NCI-H2196 (cell line): ENCODE results near the gene HOXB7.

ENCODE experiments used
- DNase-seq: peaks from one replicate; lab custom pipeline; 2025; ENCODE audit not compliant: unreplicated experiment; lab: John Stamatoyannopoulos, UW

Gene HOXB7

DNA sequence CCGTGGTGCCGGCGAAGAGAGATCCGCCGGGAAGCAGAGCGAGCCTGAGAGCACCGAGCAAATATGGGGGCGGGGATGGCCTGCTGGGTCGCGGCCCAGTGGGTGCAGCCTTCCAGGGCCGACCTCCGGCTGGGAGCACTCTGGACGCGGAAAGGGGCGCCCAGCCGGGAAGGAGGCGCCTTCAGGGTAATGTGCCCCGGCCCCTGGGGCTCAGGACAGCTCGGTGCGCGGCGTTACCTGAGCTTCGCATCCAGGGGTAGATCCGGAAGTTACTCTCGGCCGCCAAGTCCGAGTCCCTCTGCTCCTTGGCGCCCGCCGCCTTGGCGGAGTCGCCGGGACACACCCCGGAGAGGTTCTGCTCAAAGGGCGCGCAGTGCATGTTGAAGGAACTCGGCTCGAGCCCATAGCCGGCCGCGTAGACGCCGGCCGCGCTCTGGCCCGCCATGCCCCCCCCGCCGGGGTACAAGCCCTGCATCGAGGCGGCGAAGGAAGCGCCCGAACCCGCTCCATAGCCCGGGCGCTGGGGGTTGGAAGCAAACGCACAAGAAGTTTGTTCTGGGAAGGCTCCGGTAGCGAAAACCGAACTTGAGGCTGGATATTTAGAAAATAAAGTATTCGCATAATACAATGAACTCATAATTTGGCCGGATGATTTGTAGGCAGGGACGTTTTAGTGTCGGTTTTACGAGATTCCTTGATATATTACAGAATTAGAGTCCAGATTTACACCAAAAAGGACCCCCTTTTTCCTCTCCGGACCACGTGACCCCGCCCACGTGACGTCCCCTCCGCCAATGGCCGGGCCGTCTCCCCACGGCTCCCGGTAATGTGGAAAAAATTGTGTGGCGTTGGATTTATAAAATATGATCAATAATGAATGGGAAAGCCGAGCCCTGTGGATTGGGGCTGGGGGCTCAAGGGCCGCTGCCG is at the start of gene HOXB7:
Gene HOXB7, minus strand, starts transcription at position 736 of the 930 bp plus-strand sequence. Its CDS starts 99 bp downstream, at position 637.
- DNase-seq, result peak; percentile 81

DNA sequence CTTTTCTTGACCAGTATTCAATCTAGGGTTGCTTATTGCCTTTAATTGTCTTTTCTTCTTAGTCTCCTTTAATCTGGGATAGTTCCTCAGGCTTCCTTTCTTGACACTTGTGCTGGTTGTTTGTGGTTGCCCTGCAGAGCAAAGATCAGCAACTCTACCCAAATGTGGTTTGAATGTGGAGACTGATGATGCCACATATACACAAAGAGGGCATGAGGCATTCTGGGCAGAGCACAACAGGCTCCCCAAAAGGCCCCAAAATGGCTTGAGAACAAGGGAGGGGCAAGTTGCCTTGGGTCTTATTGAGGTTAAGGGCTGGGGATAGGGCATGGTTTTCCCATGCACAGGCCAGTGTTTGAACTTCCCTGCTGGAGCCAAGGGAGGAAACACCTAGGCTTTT is 45.1 kb upstream of the HOXB7 start:
- DNase-seq, result no peak

DNA sequence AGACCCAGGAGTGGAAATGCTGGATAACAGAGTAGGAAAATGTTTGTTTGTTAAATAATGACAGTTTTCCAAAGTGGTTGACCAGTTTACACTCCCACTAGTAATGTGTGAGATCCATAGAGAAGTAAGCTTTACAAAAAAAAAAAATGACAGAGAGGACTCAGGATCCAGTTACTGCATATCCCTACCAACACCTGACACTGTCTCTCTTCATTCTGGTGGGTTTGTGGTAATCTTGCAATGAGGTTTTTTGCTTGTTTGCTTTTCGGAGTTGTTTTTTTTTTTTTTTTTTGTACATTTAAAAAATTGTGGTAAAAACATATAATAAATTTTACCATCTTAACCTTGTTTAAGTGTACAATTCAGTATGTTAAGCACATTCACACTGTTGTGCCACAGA is 38.9 kb upstream of the HOXB7 start:
- DNase-seq, result no peak

DNA sequence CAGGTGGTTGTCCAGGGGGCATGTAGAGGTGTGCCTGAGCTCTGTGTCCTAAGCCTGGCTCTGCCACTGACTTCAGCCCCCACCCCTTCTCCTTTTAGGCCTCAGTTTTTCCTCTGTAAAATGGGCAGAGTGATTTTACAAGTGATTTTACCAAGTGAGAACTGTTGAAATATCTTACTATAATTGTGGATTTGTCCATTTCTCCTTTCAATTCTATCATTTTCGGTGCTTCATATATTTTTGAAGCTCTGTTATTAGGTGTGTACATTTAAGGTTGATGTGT is 37.1 kb upstream of the HOXB7 start:
- no peak for DNase-seq

DNA sequence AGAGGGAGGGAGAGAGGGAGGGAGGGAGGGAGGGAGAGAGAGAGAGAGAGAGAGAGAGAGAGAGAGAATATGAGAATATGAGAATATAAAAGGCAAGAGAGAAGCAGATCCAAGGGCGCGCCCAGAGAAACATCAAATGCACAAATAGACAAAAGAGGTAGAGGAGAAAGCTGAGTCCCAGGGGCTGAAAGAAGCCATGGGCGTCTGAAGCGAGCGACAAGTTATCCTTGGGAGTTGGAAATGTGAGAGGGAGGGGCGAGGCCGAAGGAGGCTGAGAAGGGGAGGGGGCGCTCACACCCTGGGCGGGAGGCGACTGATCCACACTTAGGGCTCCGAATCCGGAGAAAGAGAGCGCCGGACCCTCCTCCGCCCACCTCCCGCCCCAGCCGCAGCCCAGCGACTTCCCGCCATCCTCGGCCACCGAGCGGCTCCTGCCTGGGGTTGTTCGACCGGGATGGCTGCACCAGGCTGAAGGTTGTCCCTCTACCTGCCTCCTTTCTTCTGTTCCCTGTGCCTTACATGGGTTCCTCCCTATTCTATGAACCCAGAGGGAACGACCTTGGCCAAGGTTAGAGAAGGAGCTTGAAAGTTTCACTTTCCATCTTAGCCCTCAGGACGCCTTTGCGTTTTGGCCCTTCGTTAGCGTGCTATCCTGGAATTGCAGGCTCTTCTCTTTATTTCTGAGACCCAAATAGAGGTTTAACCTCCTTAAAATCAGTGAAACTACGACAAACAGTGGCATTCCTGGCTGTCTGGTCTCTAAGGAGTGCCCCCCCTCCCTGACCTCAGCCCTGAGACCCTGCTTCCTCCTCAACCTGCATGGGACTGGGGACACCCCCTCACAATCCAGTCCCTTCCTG is 36.5 kb upstream of the HOXB7 start:
- no peak for DNase-seq

DNA sequence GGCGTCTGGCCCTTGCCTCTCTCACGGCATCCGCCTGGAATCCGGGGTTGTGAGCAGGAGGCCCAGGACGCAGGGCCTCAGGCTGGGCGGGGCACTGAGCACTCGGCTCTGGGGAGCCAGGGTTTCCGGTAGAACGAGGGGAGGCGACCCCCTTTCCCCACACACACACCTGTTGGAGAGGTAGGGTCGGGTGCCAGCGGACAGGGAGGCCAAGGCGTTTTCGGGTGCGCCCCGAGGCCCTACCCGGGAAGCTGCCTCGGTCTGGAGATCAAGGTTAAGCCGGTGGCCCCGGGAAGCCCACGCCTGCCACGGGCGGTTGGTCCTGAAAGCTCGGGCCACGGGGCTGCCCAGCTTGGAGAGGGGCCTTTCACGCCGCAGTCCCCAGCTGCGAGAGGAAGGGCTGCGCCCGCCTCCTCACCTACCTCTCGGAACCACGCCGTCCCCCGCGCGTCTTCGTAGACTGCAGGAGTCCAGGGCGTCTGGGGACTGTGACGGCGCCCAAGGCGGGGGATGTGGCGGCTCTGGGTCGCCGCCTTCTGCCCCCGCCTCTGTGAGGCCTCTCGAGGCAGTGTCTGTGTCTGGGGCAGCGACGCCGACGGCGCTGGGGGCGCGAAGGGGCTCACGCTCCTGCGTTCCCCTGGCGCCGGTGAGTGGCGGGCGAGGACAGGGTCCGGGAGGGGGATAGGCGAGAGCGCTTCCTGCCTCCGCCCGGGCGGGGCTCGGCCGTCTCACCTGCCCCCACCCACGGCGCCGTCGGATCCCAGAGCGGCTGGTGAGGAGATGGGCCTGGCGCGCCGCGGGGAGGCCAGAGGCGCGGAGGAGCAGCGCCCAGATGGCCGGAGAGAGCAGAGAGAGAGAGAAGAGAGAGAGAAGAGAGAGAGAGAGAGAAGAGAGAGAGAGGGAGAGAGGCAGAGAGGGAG is 35.6 kb upstream of the HOXB7 start:
- DNase-seq, result no peak

DNA sequence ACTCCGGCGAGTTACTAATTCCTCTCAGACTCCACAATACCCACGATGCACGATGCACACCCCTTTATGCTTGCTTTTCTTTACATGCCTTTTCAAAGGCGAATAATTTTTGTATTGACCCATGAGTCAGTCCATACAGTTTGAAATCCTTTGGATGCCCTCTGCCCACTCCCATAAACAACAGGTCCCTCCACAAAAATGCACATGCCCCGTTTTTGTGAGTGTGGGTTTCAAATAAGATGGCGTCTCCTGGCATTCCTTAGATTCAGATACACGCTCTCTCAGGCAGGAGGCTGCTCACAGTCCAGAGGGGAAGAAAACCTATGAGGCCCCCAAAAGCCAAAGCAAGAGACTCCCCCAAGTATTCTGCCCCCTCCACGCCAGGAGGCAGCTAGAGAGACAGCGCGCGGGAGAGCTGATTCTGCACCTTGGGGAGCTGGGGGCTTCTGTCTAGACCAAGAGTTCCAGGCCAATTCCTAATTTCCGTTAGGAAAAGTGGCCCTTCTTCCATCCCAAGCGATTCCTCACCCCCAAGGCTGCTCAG is 34.9 kb upstream of the HOXB7 start:
- no peak for DNase-seq

DNA sequence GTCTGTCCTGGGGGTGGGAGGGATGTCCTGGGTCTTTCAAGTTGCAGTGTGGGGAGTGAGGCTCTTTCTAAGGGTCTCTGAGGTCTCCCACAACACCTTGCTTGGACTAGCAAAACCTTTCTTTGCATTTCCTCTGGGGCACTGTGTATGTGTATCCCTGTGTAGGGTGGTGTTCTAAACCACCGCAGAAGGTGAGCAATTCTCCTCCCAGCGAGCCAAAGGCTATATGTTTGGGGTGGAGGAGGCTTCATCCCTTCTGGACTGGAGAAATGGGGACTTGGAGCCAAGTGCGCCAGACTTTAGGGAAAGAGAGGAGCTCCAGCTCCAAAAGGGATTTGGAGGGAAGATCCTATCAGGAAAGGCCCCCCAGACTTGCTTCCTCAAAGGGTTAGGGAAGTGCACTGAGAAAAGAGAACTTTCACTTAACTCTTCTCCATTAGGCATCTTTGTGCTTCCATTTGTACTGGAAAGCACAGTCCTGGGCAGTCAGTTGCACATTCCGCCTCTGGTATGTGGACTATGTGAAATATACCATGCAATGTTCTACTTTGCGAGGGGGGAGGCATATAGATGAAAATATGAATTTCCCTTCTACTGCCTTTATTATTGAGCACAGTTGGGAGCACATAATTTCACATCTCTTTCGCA is 34.2 kb upstream of the HOXB7 start:
- no peak for DNase-seq

DNA sequence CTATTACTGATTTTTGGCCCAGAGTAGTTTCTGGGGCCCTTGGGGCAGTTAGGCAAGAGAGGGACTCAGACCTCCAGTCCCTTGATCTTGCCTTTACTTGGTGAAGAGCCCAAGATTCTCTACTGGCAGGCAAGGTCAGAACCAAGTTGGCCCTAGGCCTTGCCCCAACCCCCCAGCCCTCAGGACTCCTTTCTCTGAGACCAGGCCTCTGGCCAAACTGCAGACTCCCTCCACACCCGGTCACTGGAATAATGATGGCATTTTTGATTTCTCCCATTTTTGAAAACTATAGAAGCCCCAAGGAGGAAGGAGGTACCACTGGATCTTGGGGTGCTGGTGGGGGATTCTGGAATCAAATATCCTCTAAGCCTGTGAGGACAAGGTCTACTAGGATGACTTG is 33.3 kb upstream of the HOXB7 start:
- no peak for DNase-seq

DNA sequence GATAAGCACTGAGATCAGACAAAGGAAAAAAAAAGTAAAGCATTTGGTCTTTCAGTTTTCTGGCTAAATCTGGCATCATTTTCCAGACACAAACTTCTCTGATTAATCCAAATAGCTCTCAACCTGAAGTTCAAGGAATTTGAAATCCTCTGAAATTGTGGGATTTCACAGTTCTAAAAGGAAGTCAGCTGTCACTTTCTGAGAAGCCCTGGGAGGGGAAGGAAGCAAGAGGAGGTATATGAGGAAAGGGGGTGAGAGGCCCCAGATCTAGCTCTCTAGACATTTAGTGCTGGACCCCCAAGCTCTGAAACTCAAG is 32.8 kb upstream of the HOXB7 start:
- DNase-seq, result no peak

DNA sequence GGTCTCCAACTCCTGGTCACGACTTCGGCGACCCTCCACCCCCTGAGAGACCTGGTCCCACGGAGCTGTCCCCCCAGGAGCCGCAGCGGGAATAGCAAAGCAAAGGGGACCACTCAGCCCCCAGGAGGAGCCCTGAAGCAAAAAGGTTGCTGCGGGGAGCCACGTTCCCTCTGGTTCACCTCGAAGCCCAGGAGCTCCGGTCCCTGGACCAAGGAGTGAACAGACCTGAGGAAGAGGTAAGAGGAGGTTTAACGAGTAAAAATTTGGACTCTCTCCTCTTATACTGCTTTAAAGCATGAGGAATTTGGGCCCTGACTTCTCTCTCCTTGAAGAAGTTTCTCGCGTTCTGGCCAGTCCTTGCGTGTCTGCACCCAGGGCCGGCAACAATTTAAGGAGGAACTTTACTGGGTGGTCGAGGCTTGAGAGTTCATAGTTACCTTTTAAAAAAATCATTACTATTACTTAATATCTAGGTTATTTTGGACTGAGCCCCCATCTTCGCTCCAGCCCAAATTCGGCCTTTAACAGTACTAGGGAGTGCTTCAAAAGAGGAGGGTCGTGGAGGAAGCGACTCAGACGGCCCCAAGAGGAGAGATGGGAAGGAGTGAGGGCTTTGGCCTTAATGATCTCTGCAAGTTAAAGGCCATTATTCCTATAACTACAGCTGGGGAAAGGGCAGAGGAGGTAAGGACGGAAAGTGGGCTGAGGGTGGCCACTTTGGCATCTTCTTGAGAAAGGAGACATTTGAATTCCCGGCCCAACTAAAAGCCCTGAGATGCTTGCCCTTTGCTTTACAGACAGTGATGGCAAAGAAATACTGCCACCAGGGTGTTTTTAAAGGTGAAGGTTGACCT is 32.3 kb upstream of the HOXB7 start:
- no peak for DNase-seq

DNA sequence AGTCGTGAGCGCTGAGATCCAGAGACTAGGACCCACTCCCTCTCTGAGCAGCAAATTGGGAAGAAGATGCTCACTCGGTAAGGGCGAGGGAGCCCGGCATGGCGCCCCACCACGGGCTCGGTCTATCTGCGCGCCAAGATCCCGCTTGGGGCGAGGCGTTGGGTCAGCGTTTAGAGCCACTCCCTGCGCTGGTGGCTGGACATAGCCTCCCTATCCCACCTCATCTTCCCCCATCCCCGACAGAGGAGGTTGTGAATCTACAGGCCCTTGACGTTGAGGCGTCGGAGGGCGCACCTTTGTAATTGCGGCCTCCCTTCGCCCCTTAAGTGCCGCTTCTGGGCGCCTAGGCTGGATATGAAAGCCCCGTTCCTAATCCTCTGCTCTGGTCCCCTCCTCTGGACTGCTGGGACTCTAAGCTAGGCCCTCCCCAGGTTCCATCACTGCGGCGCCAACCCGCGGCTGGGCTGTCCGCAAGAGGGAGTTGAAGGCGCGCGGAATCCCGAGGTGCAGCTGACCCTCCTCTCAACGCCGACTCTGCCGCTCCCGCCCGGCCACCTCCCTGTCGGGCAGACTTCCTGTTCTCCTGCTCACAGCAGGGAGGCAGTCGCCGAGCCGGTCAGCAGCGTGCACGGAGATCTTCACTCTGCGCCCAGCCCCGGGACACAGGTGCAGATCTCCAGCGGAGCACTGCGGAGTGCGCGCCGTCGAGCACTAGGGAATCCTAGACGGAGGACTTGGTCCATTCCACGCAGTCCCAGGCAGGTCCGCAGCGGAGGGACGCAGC is 31.4 kb upstream of the HOXB7 start:
- DNase-seq, result no peak

DNA sequence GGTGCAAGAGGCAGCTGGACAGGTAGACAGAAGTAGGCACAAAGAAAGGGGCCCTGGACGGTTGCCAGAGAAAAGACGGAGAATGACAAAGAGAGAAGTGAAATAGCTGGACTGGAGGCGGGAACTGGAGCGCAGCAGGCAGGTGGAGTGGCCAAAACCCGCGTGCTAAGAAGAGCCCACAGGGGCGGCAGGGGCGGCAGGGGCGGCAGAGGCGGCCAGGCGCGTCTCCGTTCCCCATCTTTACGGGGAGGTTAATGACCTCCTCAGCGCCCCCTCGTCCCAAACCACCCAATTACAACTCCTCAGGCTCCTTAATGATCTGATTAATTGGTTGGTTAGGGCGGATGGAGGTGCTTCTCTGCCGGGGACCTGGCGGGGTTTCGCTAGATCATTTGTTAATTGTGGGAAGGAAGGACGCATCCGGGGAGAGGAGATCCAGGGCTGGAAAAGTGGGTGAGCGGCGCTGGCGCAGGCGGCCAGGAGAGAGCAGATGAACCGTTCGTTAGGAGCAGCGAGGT is 30.8 kb upstream of the HOXB7 start:
- no peak for DNase-seq

DNA sequence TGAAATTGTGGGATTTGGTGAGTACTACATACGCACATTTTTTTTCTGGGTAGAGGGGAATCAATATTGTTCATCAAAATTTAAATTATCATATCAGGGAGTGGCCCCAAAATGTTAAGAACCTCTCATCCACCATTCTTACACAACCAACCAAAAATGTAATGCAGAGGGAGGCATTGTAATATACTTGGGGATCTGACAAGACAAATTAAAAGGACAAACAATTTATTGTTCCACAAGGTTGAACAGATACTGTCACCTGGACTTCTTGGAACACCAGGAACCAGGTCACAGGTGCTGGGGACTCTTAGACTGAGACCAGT is 30.0 kb upstream of the HOXB7 start:
- DNase-seq, result no peak

DNA sequence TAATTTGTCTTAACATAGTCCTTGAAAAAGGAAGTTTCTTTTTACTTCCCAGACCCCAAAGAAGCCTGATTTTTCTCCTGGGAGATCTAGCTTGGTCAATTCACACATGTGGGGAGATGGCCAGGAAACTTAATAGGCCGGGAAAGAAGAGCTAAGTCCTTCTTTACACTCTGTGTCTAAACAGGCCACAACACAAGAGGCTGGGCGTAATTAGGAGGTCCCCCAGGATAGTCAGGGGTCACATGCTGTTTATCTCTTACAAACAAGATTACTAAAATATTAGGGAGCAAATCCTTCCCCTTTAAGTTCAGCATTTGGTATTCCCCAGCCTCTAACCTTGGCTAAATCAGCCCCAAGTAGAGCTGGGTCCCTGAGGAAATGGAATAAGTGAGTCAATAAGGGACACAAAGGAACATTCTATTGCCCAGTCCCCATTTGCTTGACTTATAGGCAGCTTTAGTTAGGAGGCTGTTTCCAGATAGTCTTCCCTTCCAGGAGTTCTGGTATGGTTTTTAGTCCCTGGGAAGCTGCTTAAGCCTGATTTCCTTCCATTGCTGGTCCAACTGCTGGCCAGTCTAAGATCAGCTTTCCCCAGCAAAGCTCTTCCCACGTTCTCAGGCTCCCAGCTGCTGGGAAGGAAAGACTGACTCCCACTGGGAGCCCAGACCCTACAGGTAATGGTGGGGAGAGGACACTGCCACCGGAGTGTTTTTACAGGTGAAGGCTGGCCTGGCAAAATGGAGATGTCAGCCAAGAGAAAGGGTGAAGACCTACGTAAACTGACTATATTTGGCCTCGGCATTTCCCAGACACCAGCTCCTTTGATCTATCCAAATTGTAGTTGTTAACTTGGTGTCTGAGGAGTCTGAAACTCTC is 29.4 kb upstream of the HOXB7 start:
- no peak for DNase-seq

DNA sequence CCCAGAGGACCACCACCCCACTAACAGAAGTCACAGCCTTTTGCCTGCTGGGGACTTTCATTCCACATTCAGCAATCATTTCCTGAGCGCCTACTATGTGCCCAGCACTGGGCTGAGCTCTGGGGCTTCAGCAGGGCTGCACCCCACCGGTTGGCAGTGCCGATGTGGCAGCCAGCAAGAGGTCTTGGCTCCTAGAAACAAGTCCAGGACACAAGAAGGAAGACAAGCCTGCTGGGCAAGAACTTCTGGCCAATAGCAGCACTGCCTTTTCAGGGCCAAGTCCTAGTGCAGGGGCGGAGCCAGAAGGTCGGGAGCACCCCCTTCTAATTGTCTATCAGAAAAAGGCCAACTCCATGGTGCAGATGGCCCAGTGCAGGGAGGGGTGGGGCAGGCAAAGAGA is 28.3 kb upstream of the HOXB7 start:
- no peak for DNase-seq

DNA sequence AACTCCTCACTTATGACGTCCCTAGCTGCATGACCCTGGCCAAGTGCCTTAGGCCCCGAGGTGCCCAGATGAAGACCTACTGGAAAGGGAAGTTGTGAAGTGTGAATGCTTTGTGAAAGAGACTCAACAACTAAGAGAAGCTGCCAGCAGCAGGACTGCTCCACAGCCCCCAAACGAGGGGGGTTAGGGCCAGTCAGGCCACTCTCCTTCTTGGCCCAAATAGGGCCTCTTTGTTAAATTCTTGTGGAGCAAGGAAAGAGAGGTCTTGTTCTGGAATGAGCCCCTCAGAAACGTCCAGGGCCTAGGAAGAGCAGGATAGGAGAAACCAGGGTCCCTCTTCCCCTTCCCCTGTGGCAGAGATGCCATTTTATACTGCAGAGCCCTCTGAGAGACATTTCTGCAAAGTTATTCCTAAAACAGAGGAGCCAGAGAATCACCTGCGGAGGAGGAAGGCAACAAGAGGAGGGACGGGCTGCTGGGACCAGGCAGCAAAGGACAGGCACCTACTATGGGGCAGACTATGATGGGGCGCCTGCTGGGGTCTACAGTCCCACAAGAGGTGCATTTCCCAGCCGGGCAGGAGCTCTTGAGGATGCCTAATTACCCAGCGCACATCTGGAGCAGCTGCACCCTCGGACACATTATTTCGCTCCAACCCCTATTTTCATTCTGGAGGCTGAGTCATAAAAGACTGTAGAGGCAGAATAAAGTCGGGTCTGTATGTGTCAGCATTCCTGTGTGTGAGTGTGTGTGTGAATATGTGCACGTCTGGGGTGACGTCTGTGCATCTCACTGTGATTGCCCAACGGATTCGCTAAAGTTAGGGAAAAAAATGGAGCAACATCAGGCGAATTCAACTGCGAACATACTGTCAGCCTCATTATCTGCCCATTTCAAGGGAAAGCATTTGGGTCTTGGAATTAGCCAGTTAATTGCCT is 26.8 kb upstream of the HOXB7 start:
- no peak for DNase-seq
